Vagina (tissue), 2 donors: ENCODE results near the gene FARP2.

Source experiments
- POLR2A ChIP-seq, 2 donors: fragments of 450-650 bp; IDR thresholded peaks; one replicate each; pipeline ENCODE4 v1.6.1; 2017; ENCODE audit warnings: antibody characterized with exemption in 2 of 2, mild to moderate bottlenecking in 2 of 2, moderate library complexity in 2 of 2
- TF ChIP-seq, protein P1 (sequence below), 3 experiments: fragments of 450-650 bp in 2 of 3; fragments of 200-600 bp in 1 of 3; sonication (generic) in 1 of 3; IDR thresholded peaks; one replicate each; pipeline ENCODE4 v1.5.1; 2017 to 2019; ENCODE audit warnings: antibody characterized with exemption in 3 of 3, mild to moderate bottlenecking in 2 of 3, moderate library complexity in 2 of 3

DNA sequence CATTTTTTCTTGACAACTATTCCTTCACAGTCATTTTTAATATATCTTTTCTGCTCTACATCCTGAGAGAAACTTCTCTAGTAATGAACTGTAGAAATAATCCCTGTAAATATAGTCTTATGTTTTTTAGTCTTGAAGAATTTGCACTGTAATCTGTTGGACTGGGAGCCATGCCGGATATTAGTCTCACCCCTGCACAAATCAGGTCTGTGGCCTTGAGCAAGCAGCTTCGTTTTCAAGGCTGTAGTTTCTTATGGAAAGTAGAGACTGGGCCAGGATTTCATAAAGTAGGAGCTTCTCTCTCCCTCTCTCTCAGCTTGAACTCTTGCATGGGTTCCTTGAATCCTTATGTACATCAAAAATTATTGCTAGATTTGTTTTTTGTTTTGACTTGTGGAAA is 8.7 kb downstream of the FARP2 start:
- TF ChIP-seq POLR2A (IDR thresholded peaks at IDR 0.05) = no peak
- TF ChIP-seq, protein P1, sequence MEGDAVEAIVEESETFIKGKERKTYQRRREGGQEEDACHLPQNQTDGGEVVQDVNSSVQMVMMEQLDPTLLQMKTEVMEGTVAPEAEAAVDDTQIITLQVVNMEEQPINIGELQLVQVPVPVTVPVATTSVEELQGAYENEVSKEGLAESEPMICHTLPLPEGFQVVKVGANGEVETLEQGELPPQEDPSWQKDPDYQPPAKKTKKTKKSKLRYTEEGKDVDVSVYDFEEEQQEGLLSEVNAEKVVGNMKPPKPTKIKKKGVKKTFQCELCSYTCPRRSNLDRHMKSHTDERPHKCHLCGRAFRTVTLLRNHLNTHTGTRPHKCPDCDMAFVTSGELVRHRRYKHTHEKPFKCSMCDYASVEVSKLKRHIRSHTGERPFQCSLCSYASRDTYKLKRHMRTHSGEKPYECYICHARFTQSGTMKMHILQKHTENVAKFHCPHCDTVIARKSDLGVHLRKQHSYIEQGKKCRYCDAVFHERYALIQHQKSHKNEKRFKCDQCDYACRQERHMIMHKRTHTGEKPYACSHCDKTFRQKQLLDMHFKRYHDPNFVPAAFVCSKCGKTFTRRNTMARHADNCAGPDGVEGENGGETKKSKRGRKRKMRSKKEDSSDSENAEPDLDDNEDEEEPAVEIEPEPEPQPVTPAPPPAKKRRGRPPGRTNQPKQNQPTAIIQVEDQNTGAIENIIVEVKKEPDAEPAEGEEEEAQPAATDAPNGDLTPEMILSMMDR (IDR thresholded peaks at IDR 0.05) = no peak
